CD1c-positive myeloid dendritic cell (primary cell): ENCODE data around the gene IL16.
A peak's percentile ranks its signal among the peaks of the same experiment; 100 is the strongest.

Source experiments
- DNase-seq: peaks from one replicate; pipeline ENCODE4 v3.0.0-alpha.2; 2016; ENCODE audit errors: extremely low spot score

The IL16 gene

DNA sequence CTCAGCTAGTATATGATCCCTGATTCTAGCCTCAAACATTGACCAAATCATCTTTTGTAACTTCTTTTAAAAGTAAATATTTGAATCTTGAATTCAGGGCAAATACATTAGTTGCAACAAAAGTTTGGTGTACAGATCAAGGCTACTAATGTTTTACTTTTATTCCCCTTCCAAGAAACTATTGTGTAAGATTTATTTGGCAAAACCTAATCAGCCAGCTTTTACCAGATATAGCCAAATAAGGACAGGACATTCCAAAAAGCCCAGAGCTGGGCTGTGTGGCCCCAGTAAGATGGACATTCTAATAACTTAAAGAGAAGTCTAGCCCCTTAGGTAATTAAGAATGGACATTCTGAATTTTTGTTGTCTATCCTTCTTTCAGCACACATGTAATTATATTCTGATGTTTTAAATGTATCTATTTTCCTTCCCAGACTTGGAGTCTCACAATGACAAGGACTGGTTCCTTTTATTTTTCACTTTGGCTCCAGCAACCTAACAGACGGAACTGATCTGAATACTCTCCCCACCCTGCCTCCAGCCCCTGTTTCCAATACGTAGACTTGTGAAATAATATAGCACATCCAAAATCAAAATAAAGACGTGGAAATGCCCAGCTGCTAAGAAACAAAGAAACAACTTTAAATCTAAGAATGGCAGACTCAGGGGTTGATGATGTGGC, 79.2 kb downstream of the IL16 start:
- no peak for DNase-seq

DNA sequence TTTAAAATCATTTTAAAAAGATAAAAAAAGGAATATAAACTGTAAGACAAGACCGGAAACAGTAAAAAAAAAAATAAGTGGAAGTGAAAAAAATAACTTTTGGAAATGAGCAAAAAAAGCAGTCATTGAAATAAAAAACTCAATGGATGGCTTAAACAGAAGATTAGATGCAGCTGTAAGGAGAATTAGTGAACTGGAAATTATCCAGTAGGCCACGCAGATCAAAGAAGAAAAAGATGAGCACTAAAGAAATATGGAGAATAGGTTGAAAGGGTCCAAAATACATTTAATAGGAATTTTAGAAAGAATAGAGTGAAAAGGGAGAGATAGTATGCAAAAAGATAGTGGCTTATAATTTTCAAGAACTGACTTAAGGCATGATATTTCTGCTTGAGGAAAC, 80.3 kb downstream of the IL16 start:
- DNase-seq, result no peak

GRCh38 chr15:81277851-81278250, 81.2 kb downstream of the IL16 start:
- no peak for DNase-seq

- no peak for DNase-seq
Observed at GRCh38 chr15:81278306-81279029, 81.8 kb downstream of the IL16 start.

DNA sequence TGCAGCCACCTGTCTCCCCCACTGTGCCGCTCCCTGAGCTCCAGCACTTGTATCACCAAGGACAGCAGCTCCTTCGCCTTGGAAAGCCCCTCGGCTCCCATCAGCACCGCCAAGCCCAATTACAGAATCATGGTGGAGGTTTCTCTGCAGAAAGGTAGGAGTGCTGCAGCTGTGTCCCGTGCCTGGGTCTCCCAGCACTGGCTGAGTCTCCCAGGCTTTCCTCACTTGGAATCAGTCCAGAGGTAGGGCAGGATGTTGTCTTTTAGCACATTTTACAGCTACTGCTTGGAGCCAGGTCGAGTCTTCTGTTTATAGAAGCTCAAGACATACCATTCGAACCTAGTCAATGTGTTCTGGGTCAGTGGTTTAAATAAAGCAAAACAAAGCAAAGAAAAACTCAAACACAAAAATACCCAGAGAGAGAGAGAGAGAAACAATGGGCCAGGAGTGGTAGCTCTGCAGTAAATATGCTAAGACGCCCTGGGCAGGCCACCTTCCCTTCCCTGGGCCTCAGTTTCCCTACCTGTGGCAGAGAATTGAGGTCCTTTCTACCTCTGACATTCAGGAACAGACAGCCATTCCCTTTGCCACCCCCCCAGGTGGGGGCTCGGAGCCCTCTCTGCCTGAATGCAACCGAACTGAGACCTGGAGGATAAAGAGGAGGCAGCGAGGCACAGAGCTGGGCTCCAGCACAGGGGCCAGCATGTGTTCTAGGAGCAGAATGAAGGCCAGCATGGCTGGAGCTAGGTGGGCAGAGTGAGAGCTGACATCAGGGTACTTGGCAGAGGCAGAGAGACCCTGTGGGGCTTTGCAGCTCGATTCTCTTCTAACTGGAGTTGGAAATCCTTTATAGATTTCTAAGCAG, 83.2 kb downstream of the IL16 start:
- DNase-seq, result no peak

DNA sequence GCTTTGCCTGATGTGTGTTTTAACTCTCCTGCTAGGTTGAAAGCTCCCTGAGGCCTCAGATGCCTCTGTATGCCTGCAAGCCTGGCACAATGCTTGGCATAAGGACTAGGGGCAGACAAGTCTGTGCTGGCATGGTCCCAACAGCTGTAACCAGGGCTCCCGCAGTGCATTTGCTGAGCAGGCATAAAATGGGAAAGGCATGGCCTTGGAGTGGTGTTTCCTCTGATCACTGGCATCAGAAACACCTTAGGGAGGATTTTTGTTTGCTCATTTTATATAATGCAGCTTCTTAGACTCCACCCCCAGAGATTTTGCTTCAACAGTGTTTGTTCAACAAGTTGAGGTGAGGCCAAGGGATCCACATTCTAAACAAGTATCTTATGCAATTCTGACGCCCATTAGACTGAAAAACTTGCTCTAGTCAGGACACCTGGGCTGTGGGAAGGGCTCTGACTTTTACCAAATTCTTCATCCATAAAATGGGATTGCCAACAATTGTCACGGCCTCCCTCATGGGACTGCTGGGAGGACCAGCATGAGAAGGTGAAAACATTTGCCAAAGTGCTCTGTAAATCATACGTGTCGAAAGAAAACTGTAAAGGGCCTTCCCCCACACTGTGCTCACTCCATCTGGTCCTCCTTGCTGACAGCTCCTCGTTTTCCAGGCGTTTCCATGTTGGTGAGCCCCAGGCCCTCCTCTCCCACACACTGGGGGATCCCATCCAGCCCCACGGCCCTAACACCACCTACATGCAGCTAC, 84.2 kb downstream of the IL16 start:
- no peak for DNase-seq

GRCh38 chr15:81281456-81281735, 84.7 kb downstream of the IL16 start:
- DNase-seq, result no peak

- no peak for DNase-seq
Observed at GRCh38 chr15:81281766-81282605, 85.3 kb downstream of the IL16 start.

DNA sequence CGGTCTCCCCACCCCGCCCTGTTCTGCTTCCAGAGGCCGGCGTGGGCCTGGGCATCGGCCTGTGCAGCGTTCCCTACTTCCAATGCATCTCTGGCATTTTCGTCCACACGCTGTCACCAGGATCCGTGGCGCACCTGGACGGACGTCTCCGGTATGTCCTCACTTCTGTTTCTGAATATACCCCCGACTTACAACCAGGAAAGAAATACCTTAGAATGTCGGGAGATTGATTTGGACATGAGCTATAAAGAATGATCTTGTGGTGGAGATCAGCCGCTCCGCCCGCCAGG, 85.9 kb downstream of the IL16 start:
- no peak for DNase-seq

DNA sequence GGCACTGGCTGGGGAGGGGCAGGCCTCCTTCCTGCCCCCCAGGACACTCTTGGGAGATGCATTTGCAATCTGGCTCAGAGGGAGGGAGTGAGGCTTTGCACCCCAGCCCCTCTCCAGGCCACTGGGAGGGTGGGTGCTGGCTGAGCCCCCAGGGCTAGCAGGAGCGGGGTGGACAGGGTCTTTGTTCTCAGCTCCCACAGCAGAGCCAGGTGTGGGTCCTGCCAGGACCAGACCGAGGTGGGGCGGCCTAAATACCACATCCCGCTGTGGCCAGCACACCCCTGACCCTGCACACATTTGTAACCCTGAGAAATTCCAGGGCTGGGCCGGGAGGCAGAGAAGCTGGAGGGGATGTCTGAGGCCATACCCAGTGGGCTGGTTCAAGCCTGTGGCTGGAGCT, 86.2 kb downstream of the IL16 start:
- no peak for DNase-seq

GRCh38 chr15:81284256-81285031, 87.8 kb downstream of the IL16 start:
- DNase-seq, result peak; percentile 47

DNA sequence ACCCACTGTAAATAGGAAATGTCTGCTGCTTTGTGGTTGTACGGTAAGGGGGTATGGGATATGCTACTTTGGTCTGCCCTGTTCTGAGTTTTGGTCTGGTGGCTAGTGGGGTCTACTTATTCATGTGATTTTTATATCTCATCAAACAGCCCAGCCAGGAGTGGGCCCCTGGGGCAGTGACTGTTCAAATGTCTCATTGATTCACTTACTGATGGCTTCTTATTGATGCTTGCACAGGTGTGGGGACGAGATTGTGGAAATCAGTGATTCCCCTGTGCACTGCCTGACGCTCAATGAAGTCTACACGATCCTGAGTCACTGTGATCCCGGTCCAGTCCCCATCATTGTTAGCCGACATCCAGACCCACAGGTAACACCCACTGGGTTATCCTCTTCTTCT, 88.8 kb downstream of the IL16 start:
- DNase-seq, result no peak

- DNase-seq, result peak; percentile 67
Observed at GRCh38 chr15:81286621-81287121, 90.0 kb downstream of the IL16 start.

DNA sequence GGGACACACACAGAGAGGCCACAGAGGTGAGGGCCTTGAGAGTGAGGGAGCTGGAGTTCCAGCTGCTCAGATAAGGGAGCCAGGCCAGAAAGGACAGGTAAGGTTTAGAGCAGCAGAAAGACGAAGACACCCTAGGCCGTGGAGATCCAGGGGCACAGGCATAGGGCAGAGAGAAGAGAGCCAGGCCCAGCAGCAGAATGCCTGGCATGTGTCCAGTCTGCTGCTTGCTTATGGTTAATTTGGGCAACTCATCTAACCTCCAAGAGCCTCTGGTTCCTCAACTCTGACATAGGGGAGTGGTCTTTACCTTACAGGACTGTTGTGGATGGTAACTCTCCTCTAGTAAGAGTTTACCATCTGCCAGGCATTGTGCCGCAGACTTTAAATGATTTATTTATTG, 91.4 kb downstream of the IL16 start:
- no peak for DNase-seq

DNA sequence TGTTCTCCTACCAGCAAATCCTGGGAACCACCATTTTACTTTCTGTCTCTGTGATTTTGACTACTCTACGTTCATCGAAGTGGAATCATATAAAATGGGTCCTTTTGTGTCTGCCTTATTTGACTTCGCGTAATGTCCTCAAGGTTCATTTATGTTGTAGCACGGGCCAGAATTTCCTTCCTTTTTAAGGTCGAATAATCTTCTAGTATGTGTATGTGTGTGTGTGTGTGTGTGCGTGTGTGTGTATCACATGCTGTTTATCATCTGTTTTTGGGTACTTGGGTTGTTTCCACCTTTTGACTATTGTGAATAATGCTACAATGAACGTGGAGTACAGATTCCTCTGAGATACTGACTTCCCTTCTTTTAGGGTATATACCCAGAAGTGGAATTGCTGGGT, 91.9 kb downstream of the IL16 start:
- DNase-seq, result no peak

DNA sequence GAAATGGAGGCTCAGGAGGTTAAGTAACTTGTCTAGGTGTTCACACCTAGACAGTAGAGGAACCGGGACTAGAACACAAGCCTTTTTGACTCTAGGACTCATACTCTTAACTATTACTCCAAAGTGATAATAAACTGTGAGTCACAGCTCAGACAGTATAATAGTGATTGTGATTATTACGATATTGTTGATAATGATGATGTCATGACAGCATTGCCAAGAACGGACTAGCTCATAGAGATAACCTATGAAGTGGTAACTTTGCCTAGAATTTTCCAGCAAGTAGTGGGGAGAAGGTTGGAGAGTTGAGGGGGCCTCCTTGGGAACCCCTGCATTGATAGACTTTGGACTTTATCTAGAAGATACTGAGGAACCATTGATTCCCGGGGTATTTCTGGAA, 93.2 kb downstream of the IL16 start:
- no peak for DNase-seq

- DNase-seq, result no peak
Observed at GRCh38 chr15:81291916-81292522, 95.3 kb downstream of the IL16 start.

- peak; percentile 38 for DNase-seq
Observed at GRCh38 chr15:81292523-81293001, 95.9 kb downstream of the IL16 start.

- DNase-seq, result peak; percentile 88
Observed at GRCh38 chr15:81293728-81294515, 97.2 kb downstream of the IL16 start.
